Measurements from ENCODE around the gene SLC7A6. TPM values are rescaled to one million over a fixed set of nuclear protein-coding genes. Genes with fewer than 3 reads are reported as not detected.

Gene SLC7A6
- total and polyA plus RNA-seq, 9 donors: 6.0 to 11.2 (median 7.5) TPM

DNA sequence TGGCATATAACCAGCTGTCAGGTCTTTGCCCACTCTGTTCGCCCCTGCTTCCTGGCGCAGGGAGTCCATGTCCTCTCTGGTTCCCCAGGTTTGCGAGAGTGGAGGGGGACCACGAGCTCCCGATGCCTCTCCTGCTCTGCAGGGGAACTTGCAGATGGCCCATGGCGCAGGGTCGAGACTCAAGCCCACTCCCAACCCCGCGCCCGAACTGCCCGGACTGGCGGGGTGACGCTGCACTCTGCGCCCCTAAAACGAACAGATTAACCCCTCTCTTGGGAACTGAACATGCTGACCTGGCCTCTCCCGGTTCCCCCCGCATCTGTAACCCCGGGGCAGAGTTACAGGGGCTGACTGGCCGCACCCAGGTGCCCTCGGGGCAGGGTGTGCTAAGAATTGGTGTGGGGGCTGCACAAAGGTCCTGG lies 19.8 kb upstream of the SLC7A6 start:
- DNase-seq: no peak
- peaks cover 6% of the 10 kb centered on the region for H3K36me3 ChIP-seq (ENCODE audit: control insufficient read depth, insufficient read depth, low read length)
- H3K4me3 ChIP-seq (ENCODE audit: low read length): peak overlapping the region; percentile 82
- H3K27me3 ChIP-seq (ENCODE audit: control insufficient read depth, insufficient read depth, low read length): peaks cover 3% of the 10 kb centered on the region
- peaks cover 48% of the 10 kb centered on the region for H3K4me1 ChIP-seq (ENCODE audit: control insufficient read depth, insufficient read depth, low read length)
- no peak overlapping the region for H3K27ac ChIP-seq (ENCODE audit: low read length)
- WGBS (ENCODE audit: insufficient coverage): 4% methylated on average over 20 of the region's 20 CpGs
- H3K9me3 ChIP-seq (replicated peaks; ENCODE audit: control insufficient read depth, low read depth, low read length): no peaks in the 10 kb centered on the region

DNA sequence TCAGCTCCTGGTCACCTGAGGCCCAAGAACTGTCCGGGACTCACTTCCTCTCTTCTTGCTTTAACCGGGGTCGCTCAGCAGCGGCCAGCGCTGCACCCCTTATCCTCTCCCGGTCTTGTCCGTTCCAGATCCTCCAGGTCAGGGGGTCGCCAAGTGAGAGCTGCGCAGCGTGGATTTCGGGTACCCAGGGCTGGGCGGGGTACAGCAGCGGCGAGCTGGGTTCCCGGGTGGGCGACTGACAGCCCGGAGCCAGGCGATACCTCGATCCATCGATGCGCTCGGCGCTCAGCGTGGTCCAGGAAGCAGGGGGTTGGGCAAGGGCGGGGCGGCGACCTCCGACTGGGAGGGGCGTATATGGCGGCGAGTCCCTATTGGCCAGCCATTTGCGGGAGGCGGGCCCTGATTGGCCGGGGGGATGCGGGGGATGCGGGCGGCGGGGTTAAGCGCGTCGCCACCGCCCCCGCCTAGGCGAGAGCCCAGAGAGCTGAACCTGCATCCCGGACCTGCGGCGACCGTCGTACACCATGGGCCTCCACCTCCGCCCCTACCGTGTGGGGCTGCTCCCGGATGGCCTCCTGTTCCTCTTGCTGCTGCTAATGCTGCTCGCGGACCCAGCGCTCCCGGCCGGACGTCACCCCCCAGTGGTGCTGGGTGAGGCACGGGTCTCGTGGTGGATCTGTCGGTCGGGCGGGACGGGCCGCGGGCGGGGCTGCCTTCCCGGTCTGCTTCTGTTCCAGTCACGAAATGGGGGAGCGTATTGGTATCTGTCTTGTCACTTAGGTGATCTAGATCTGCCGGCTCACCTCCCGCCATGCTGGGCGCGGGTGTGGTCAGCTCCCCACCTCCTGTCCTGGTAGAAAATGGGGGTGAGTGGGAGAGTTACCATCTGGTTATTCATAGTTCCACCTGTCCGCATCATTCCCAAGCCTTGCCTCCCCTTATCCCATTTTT lies 19.1 kb upstream of the SLC7A6 start, which contains the start of gene PLA2G15:
Gene PLA2G15, plus strand, starts transcription at position 471 of the 951 bp plus-strand sequence. Its CDS starts 54 bp downstream, at position 525.
- peak; percentile 98 for DNase-seq
- Histone ChIP-seq H3K27ac (ENCODE audit: low read length) (peak within 1 kb of the TSS; percentile 37), H3K27me3 (ENCODE audit: control insufficient read depth, insufficient read depth, low read length) (no peaks in the 10 kb centered on the region), H3K36me3 (ENCODE audit: control insufficient read depth, insufficient read depth, low read length) (peaks cover 6% of the 10 kb centered on the region), H3K9me3 (replicated peaks; ENCODE audit: control insufficient read depth, low read depth, low read length) (no peaks in the 10 kb centered on the region), H3K4me3 (ENCODE audit: low read length) (peak within 1 kb of the TSS; percentile 82), H3K4me1 (ENCODE audit: control insufficient read depth, insufficient read depth, low read length) (peaks cover 42% of the 10 kb centered on the region)
- 0% methylated on average over 59 of the region's 75 CpGs for WGBS (ENCODE audit: insufficient coverage)

DNA sequence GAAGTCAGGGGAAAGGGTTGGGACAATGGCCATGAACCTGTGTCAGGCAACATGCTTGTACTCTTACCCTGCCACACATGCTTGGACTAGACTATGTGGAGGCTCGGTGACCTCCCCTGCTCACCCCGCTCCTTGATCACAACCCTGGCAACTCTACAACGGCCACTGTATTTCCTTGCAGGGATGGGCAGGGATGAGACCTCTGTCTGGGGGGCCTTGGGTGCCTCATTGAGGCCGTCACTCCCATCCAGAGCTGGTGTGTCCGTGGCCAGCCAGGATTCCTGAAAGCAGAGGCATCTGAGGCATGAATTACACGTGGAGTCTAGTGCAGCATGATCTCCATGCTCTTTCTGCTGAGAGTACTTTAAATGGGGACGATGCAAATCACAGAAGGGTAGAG lies 18.2 kb upstream of the SLC7A6 start:
- Histone ChIP-seq H3K27ac (ENCODE audit: low read length) (peak overlapping the region; percentile 26), H3K36me3 (ENCODE audit: control insufficient read depth, insufficient read depth, low read length) (peaks cover 10% of the 10 kb centered on the region), H3K9me3 (replicated peaks; ENCODE audit: control insufficient read depth, low read depth, low read length) (no peaks in the 10 kb centered on the region), H3K4me1 (ENCODE audit: control insufficient read depth, insufficient read depth, low read length) (peaks cover 46% of the 10 kb centered on the region), H3K27me3 (ENCODE audit: control insufficient read depth, insufficient read depth, low read length) (no peaks in the 10 kb centered on the region), H3K4me3 (ENCODE audit: low read length) (peak overlapping the region; percentile 82)
- 78% methylated on average over 6 of the region's 7 CpGs for WGBS (ENCODE audit: insufficient coverage)
- no peak for DNase-seq

DNA sequence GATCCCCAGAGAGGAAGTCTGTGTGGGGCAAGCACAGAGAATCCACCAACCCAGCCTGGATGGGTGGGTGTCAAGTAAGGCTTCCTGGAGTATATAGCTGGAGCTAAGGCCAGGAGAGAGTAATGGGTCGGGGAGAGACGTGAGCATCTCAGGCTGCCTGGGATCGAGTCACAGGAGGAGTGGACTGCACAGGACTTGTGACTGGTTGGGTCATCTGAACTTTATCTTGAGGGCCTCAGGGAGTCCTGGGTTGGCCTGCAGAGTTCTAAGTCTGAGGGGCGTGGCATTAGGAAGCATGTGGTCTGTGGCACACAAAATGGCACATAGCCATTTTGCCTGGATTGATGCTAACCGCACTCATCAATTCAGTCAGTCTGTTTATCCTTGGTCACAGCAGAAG lies 17.7 kb upstream of the SLC7A6 start:
- H3K36me3 ChIP-seq (ENCODE audit: control insufficient read depth, insufficient read depth, low read length): peaks cover 12% of the 10 kb centered on the region
- WGBS (ENCODE audit: insufficient coverage): 77% methylated on average over 5 of the region's 5 CpGs
- peak overlapping the region; percentile 35 for H3K27ac ChIP-seq (ENCODE audit: low read length)
- H3K4me3 ChIP-seq (ENCODE audit: low read length): no peak overlapping the region
- no peaks in the 10 kb centered on the region for H3K27me3 ChIP-seq (ENCODE audit: control insufficient read depth, insufficient read depth, low read length)
- no peaks in the 10 kb centered on the region for H3K9me3 ChIP-seq (replicated peaks; ENCODE audit: control insufficient read depth, low read depth, low read length)
- no peak for DNase-seq
- H3K4me1 ChIP-seq (ENCODE audit: control insufficient read depth, insufficient read depth, low read length): peaks cover 51% of the 10 kb centered on the region

DNA sequence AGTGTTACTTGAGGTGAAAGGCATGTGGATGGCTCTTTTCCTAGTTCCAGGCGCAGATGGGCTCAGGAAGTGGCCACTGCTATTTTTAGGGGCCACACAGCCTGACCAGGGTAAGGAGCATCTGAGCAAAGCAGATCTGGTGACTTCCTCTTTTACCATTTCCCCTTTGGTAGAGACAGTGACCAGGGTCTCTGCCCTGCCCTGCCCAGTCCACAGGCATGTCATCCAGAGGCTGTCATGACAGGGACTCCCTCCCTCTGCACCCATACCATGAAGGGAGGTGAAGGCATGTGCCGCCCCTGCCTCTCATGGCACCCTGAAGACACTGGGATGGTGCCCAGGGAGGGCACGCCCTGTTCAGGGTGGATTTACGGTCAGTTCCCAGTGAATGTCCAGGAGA lies 16.9 kb upstream of the SLC7A6 start:
- WGBS (ENCODE audit: insufficient coverage): 90% methylated on average over 4 of the region's 4 CpGs
- Histone ChIP-seq H3K27ac (ENCODE audit: low read length) (peak overlapping the region; percentile 65), H3K4me1 (ENCODE audit: control insufficient read depth, insufficient read depth, low read length) (peaks cover 56% of the 10 kb centered on the region), H3K36me3 (ENCODE audit: control insufficient read depth, insufficient read depth, low read length) (peaks cover 12% of the 10 kb centered on the region), H3K9me3 (replicated peaks; ENCODE audit: control insufficient read depth, low read depth, low read length) (no peaks in the 10 kb centered on the region), H3K4me3 (ENCODE audit: low read length) (no peak overlapping the region), H3K27me3 (ENCODE audit: control insufficient read depth, insufficient read depth, low read length) (no peaks in the 10 kb centered on the region)
- DNase-seq: peak; percentile 69

DNA sequence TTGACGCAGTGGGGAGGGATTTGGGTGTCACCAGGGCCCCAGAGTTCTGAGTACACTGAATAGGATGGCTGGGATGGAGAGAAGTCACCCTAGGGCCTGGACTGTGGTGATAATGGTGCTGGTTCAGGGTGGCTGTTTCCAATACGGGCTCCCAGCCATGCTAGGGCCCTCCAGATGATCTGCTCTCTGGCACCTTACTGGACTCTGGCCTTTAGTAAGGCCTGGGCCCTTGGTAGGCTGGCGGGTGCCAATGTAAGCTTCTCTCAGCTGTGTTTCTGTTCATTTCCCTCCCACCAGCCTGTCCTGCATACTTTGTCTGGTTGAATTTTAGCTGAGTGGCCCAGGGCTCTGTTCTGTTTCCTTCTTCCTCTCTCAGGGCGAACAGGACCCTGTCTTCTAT lies 16.4 kb upstream of the SLC7A6 start:
- 77% methylated on average over 3 of the region's 4 CpGs for WGBS (ENCODE audit: insufficient coverage)
- Histone ChIP-seq H3K4me1 (ENCODE audit: control insufficient read depth, insufficient read depth, low read length) (peaks cover 61% of the 10 kb centered on the region), H3K36me3 (ENCODE audit: control insufficient read depth, insufficient read depth, low read length) (peaks cover 13% of the 10 kb centered on the region), H3K27ac (ENCODE audit: low read length) (peak overlapping the region; percentile 65), H3K9me3 (replicated peaks; ENCODE audit: control insufficient read depth, low read depth, low read length) (no peaks in the 10 kb centered on the region), H3K4me3 (ENCODE audit: low read length) (no peak overlapping the region), H3K27me3 (ENCODE audit: control insufficient read depth, insufficient read depth, low read length) (no peaks in the 10 kb centered on the region)
- DNase-seq: no peak

DNA sequence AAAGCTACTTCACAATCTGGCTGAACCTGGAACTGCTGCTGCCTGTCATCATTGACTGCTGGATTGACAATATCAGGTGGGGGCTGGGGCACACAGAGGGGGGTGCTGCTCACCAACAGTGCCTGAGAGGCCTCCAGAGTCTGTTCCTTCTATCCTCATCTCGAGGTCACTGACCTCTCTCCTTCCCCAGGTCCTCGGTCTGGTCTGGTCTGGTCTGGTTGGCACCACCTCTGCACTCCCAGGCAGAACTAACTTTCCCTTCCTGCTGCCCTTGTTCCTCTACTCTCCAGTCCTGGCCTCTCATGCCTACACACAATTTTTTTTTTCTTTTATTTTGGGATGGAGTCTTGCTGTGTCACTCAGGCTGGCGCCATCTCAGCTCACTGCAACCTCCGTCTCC lies 15.0 kb upstream of the SLC7A6 start:
- 100% methylated on average over 4 of the region's 4 CpGs for WGBS (ENCODE audit: insufficient coverage)
- H3K9me3 ChIP-seq (replicated peaks; ENCODE audit: control insufficient read depth, low read depth, low read length): no peaks in the 10 kb centered on the region
- H3K27me3 ChIP-seq (ENCODE audit: control insufficient read depth, insufficient read depth, low read length): no peaks in the 10 kb centered on the region
- DNase-seq: no peak
- no peak overlapping the region for H3K4me3 ChIP-seq (ENCODE audit: low read length)
- peaks cover 62% of the 10 kb centered on the region for H3K4me1 ChIP-seq (ENCODE audit: control insufficient read depth, insufficient read depth, low read length)
- H3K27ac ChIP-seq (ENCODE audit: low read length): peak overlapping the region; percentile 47
- H3K36me3 ChIP-seq (ENCODE audit: control insufficient read depth, insufficient read depth, low read length): peaks cover 19% of the 10 kb centered on the region

DNA sequence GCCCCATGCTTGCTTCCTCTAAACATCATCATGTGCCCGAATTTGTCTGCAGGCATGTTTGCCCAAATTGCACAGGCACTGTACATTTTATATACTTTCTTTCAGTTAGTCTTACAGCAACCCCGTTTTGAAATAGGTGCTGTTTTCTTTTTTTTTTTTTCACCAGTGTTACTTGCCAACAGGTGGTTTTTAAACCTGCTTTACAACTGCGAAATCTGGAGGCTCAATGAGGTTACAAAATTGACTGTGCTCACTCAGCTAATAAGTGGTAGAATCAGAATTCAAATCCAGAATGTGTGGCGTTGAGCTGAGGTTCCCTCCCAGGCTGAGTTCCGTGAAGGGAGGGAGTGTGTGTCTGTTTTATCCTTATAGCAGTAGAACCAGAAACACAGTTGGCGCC lies 13.4 kb upstream of the SLC7A6 start:
- peaks cover 54% of the 10 kb centered on the region for H3K4me1 ChIP-seq (ENCODE audit: control insufficient read depth, insufficient read depth, low read length)
- DNase-seq: no peak
- peaks cover 34% of the 10 kb centered on the region for H3K36me3 ChIP-seq (ENCODE audit: control insufficient read depth, insufficient read depth, low read length)
- peak overlapping the region; percentile 81 for H3K27ac ChIP-seq (ENCODE audit: low read length)
- WGBS (ENCODE audit: insufficient coverage): 91% methylated on average over 4 of the region's 6 CpGs
- no peak overlapping the region for H3K4me3 ChIP-seq (ENCODE audit: low read length)
- H3K27me3 ChIP-seq (ENCODE audit: control insufficient read depth, insufficient read depth, low read length): no peaks in the 10 kb centered on the region
- no peaks in the 10 kb centered on the region for H3K9me3 ChIP-seq (replicated peaks; ENCODE audit: control insufficient read depth, low read depth, low read length)

DNA sequence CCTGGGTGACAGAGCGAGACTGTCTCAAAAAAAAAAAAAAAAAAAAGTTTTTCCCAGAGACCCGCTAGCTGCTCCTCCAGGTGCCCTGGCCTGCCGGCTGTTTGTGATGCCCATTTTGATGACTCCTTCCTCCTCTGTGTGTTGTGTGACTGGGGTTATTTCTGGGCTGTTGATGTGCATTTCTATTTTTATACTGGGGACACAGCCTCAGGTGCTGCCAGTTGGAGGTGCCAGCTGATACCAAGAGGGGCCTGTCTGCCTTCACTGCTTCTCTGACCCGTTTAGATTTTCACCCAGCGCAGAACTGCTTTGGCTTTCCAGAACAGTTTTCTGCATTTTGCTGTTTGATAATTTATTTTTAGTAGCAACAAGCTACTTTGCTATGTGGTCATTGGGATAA lies 12.5 kb upstream of the SLC7A6 start:
- DNase-seq: peak; percentile 66
- H3K9me3 ChIP-seq (replicated peaks; ENCODE audit: control insufficient read depth, low read depth, low read length): no peaks in the 10 kb centered on the region
- H3K36me3 ChIP-seq (ENCODE audit: control insufficient read depth, insufficient read depth, low read length): peaks cover 38% of the 10 kb centered on the region
- H3K4me1 ChIP-seq (ENCODE audit: control insufficient read depth, insufficient read depth, low read length): peaks cover 45% of the 10 kb centered on the region
- WGBS (ENCODE audit: insufficient coverage): 94% methylated on average over 2 of the region's 5 CpGs
- H3K27ac ChIP-seq (ENCODE audit: low read length): peak overlapping the region; percentile 91
- H3K27me3 ChIP-seq (ENCODE audit: control insufficient read depth, insufficient read depth, low read length): no peaks in the 10 kb centered on the region
- H3K4me3 ChIP-seq (ENCODE audit: low read length): no peak overlapping the region

DNA sequence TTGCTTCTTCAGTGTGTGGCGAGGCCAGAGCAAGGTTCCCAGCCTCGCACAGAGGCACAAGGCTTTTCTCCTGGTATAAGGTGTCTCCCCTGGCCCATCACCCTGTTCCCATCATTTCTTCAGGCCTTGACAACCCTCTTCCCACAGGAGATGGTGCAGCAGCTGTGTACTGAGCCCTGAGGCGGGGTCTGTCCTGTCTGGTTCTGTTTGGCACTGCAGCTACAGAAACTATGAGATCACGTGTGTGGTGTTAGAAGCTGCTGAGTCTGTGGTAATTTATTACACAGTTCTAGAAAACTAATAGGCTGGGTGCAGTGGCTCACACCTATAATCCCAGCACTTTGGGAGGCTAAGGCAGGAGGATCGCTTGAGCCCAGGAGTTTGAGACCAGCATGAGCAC lies 11.9 kb upstream of the SLC7A6 start:
- Histone ChIP-seq H3K36me3 (ENCODE audit: control insufficient read depth, insufficient read depth, low read length) (peaks cover 38% of the 10 kb centered on the region), H3K4me1 (ENCODE audit: control insufficient read depth, insufficient read depth, low read length) (peaks cover 40% of the 10 kb centered on the region), H3K27me3 (ENCODE audit: control insufficient read depth, insufficient read depth, low read length) (no peaks in the 10 kb centered on the region), H3K27ac (ENCODE audit: low read length) (peak overlapping the region; percentile 91), H3K9me3 (replicated peaks; ENCODE audit: control insufficient read depth, low read depth, low read length) (no peaks in the 10 kb centered on the region), H3K4me3 (ENCODE audit: low read length) (no peak overlapping the region)
- 94% methylated on average over 2 of the region's 5 CpGs for WGBS (ENCODE audit: insufficient coverage)
- no peak for DNase-seq

Measured in muscle of leg (tissue), 11 donors.